Measurements from ENCODE around the gene FGF4. TPM values are rescaled to one million over a fixed set of nuclear protein-coding genes. Genes with fewer than 3 reads are reported as not detected.

The FGF4 gene
- total and polyA plus RNA-seq, 2 donors (not counting 3 experiments of a cell fraction or from before 2014, with no cell fraction given): not detected

DNA sequence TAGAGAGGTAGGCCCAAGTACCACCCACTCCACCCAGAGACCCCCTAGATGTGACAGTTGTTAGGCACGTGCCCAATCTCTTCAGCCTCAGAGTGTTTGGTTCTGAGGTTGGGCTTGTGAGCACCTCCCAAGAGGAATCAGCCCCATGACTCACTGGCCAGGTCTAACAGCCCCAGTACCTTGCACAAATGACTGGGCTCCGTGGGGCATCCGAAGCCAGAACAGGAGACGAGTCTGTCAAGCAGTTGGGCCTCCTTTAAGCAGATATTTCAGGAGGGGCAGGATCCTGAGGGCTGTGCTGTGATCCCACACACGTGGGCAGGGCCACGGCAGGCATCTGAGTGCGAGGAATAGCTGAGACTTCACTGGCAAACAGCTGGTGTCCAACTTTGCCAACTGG, 42.2 kb downstream of the FGF4 start:
- intact Hi-C loops (cut with micrococcal nuclease): no loop called here
- TF ChIP-seq JUN (IDR thresholded peaks at IDR 0.05; ENCODE audit: borderline replicate concordance, insufficient read depth, insufficient read length, low read depth) (no peak), FOS (IDR thresholded peaks at IDR 0.05; ENCODE audit: borderline replicate concordance, insufficient read depth, low read length) (no peak), POLR2A (IDR thresholded peaks at IDR 0.05; ENCODE audit: low read depth, low read length) (no peak), MYC (IDR thresholded peaks at IDR 0.05; ENCODE audit: low read depth, low read length) (no peak)
- TF ChIP-seq, protein P1, sequence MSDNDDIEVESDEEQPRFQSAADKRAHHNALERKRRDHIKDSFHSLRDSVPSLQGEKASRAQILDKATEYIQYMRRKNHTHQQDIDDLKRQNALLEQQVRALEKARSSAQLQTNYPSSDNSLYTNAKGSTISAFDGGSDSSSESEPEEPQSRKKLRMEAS (IDR thresholded peaks at IDR 0.05; ENCODE audit: insufficient read depth, insufficient read length): no peak
- FAIRE-seq (no peak), DNase-seq (ENCODE audit: low read depth, low spot score) (no peak)
- dilution Hi-C loops (cut with MboI; ENCODE audit: extremely low pct_ligation_motif_present, low sequenced_read_pairs): no loop called here
- no TSS peak for BruUV-seq (replicated peaks)
- no peaks in the 10 kb centered on the region for H3K36me3 ChIP-seq (ENCODE audit: control insufficient read depth in 2 of 2, extremely low read depth in 1 of 2, insufficient read depth in 2 of 2, low read length in 2 of 2)
- POLR2A ChIA-PET: no interaction called here
- no peaks in the 10 kb centered on the region for H4K20me1 ChIP-seq (replicated peaks; ENCODE audit: control insufficient read depth, extremely low read depth, insufficient read depth, low read length)
- no peaks in the 10 kb centered on the region for H3K9me3 ChIP-seq (replicated peaks; ENCODE audit: control insufficient read depth, insufficient read depth, low read length)
- H3K4me3 ChIP-seq (replicated peaks in 1 of 3; ENCODE audit: insufficient read depth in 1 of 3, low read depth in 1 of 3, low read length in 3 of 3): no peak overlapping the region
- H3K4me1 ChIP-seq (ENCODE audit: control insufficient read depth, extremely low read depth, insufficient read depth, low read length): no peaks in the 10 kb centered on the region
- no peaks in the 10 kb centered on the region for H3K9me1 ChIP-seq (replicated peaks; ENCODE audit: control insufficient read depth, extremely low read depth, insufficient read depth, low read length)
- CTCF ChIA-PET: no interaction called here
- H3K4me2 ChIP-seq (ENCODE audit: insufficient read depth, low read length): no peak overlapping the region
- peaks cover 0 to 1% of the 10 kb centered on the region in 2 experiments for H3K27me3 ChIP-seq (ENCODE audit: control insufficient read depth in 2 of 2, insufficient read depth in 2 of 2, low read length in 2 of 2)
- H2AFZ ChIP-seq (ENCODE audit: low read depth, low read length): no peak overlapping the region
- no peaks in the 10 kb centered on the region for H3K79me2 ChIP-seq (ENCODE audit: control insufficient read depth, insufficient read depth, low read length)
- H3K9ac ChIP-seq (replicated peaks; ENCODE audit: extremely low read depth, insufficient read depth, low read length): no peak overlapping the region
- no peak overlapping the region for H3K27ac ChIP-seq (ENCODE audit: insufficient read depth, low read depth, low read length)

DNA sequence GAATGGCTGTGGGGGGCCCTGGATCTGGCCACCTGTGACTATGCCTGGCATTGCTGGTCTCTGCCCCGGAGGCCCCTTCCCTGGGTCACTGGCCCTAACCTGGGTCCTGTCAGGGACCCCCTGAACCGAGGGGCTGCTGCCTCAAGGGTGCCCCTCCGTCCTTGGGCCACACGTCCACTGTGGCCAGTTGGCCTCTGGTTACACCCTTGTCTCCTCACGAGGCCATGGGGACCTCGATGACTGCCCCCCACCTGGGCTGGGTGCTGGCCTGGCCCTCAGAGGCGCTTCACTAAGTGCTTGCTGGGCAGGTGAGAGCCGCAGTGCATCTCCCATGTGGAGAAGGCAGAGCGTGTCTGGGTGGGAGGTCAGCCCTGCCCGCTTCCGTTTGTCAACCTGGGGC, 44.0 kb downstream of the FGF4 start:
- H3K9ac ChIP-seq (replicated peaks; ENCODE audit: extremely low read depth, insufficient read depth, low read length): no peak overlapping the region
- dilution Hi-C loops (cut with MboI; ENCODE audit: extremely low pct_ligation_motif_present, low sequenced_read_pairs) (no loop called here), intact Hi-C loops (cut with micrococcal nuclease) (no loop called here)
- no peaks in the 10 kb centered on the region for H3K79me2 ChIP-seq (ENCODE audit: control insufficient read depth, insufficient read depth, low read length)
- no peak for DNase-seq (ENCODE audit: low read depth, low spot score)
- ChIA-PET POLR2A (no interaction called here), CTCF (no interaction called here)
- H3K36me3 ChIP-seq (ENCODE audit: control insufficient read depth in 2 of 2, extremely low read depth in 1 of 2, insufficient read depth in 2 of 2, low read length in 2 of 2): no peaks in the 10 kb centered on the region
- no peak for FAIRE-seq
- no peaks in the 10 kb centered on the region for H4K20me1 ChIP-seq (replicated peaks; ENCODE audit: control insufficient read depth, extremely low read depth, insufficient read depth, low read length)
- H3K4me2 ChIP-seq (ENCODE audit: insufficient read depth, low read length): no peak overlapping the region
- H3K27me3 ChIP-seq (ENCODE audit: control insufficient read depth in 2 of 2, insufficient read depth in 2 of 2, low read length in 2 of 2): peaks cover 7 to 8% of the 10 kb centered on the region in 2 experiments
- H3K9me1 ChIP-seq (replicated peaks; ENCODE audit: control insufficient read depth, extremely low read depth, insufficient read depth, low read length): no peaks in the 10 kb centered on the region
- TF ChIP-seq EZH2 (IDR thresholded peaks at IDR 0.05; ENCODE audit: borderline replicate concordance, low read depth, low read length, severe bottlenecking) (no peak), POLR2A (IDR thresholded peaks at IDR 0.05; ENCODE audit: low read depth, low read length) (no peak), JUN (IDR thresholded peaks at IDR 0.05; ENCODE audit: borderline replicate concordance, insufficient read depth, insufficient read length, low read depth) (no peak), FOS (IDR thresholded peaks at IDR 0.05; ENCODE audit: borderline replicate concordance, insufficient read depth, low read length) (no peak), MYC (IDR thresholded peaks at IDR 0.05; ENCODE audit: low read depth, low read length) (no peak), GATA2 (IDR thresholded peaks at IDR 0.05; ENCODE audit: insufficient read depth, insufficient read length, low read depth, low read length) (no peak), POLR2AphosphoS5 (IDR thresholded peaks at IDR 0.05; ENCODE audit: insufficient read depth, low read depth, low read length) (no peak)
- TF ChIP-seq, protein P1 (IDR thresholded peaks at IDR 0.05; ENCODE audit: insufficient read depth, insufficient read length): no peak
- TF ChIP-seq, protein P2, sequence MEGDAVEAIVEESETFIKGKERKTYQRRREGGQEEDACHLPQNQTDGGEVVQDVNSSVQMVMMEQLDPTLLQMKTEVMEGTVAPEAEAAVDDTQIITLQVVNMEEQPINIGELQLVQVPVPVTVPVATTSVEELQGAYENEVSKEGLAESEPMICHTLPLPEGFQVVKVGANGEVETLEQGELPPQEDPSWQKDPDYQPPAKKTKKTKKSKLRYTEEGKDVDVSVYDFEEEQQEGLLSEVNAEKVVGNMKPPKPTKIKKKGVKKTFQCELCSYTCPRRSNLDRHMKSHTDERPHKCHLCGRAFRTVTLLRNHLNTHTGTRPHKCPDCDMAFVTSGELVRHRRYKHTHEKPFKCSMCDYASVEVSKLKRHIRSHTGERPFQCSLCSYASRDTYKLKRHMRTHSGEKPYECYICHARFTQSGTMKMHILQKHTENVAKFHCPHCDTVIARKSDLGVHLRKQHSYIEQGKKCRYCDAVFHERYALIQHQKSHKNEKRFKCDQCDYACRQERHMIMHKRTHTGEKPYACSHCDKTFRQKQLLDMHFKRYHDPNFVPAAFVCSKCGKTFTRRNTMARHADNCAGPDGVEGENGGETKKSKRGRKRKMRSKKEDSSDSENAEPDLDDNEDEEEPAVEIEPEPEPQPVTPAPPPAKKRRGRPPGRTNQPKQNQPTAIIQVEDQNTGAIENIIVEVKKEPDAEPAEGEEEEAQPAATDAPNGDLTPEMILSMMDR (IDR thresholded peaks at IDR 0.05; ENCODE audit: extremely low read depth in 1 of 2, insufficient read depth in 1 of 2, low read depth in 1 of 2, low read length in 2 of 2): no peak
- BruUV-seq (replicated peaks): no TSS peak
- no peak overlapping the region for H3K4me3 ChIP-seq (replicated peaks in 1 of 3; ENCODE audit: insufficient read depth in 1 of 3, low read depth in 1 of 3, low read length in 3 of 3)
- H3K9me3 ChIP-seq (replicated peaks; ENCODE audit: control insufficient read depth, insufficient read depth, low read length): no peaks in the 10 kb centered on the region
- no peak overlapping the region for H2AFZ ChIP-seq (ENCODE audit: low read depth, low read length)
- no peak overlapping the region for H3K27ac ChIP-seq (ENCODE audit: insufficient read depth, low read depth, low read length)
- no peaks in the 10 kb centered on the region for H3K4me1 ChIP-seq (ENCODE audit: control insufficient read depth, extremely low read depth, insufficient read depth, low read length)

All from endothelial cell of umbilical vein (primary cell).